Activated T-cell treated with anti-CD3 and anti-CD28 coated beads, Interleukin-2, amount 50 U/mL, for 72 hours (primary cell): ENCODE results near the gene TMBIM1. TPM values are rescaled to one million over a fixed set of nuclear protein-coding genes. Genes with fewer than 3 reads are reported as not detected.

ENCODE experiments used
- ATAC-seq, 2 donors: fragments of 150-1000 bp; cut with Tn5 transposase; replicated peaks in 1 of 2; 2 replicates each; pipeline ENCODE4 v1.10.0; 2021; ENCODE audit warnings: moderate library complexity in 2 of 2, mild to moderate bottlenecking in 1 of 2
- DNase-seq, 2 donors: peaks; one replicate each; pipeline ENCODE4 v3.0.0; 2021 to 2022; ENCODE audit warnings: mixed read lengths in 1 of 2
- H3K27ac Mint-ChIP-seq: one replicate; pipeline ENCODE4 v1.8.0; 2022; ENCODE audit warnings: mild to moderate bottlenecking, moderate library complexity, mixed read lengths
- H3K27me3 Mint-ChIP-seq: one replicate; pipeline ENCODE4 v1.8.0; 2022; ENCODE audit warnings: low read depth, mixed read lengths
- H3K36me3 Mint-ChIP-seq, 2 donors: one replicate each; pipeline ENCODE4 v1.8.0; 2022; ENCODE audit warnings: mixed read lengths in 2 of 2, mild to moderate bottlenecking in 1 of 2; ENCODE audit not compliant: insufficient read depth in 2 of 2
- H3K4me1 Mint-ChIP-seq: one replicate; pipeline ENCODE4 v1.8.0; 2022; ENCODE audit warnings: low read depth, mixed read lengths
- H3K4me3 Mint-ChIP-seq, 2 donors: one replicate each; pipeline ENCODE4 v1.8.0; 2022; ENCODE audit warnings: mild to moderate bottlenecking in 2 of 2, mixed read lengths in 2 of 2, moderate library complexity in 2 of 2
- H3K9me3 Mint-ChIP-seq, 2 donors: one replicate each; pipeline ENCODE4 v1.8.0; 2022; ENCODE audit warnings: mixed read lengths in 2 of 2
- total RNA-seq, 2 donors: library from RNA; stranded (reverse); gene quantifications; one replicate each; pipeline ENCODE4 v1.2.3, GENCODE V29; 2022

Gene TMBIM1, protein sequence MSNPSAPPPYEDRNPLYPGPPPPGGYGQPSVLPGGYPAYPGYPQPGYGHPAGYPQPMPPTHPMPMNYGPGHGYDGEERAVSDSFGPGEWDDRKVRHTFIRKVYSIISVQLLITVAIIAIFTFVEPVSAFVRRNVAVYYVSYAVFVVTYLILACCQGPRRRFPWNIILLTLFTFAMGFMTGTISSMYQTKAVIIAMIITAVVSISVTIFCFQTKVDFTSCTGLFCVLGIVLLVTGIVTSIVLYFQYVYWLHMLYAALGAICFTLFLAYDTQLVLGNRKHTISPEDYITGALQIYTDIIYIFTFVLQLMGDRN
- 10 to 100 TPM; 64.5 to 75.1 TPM for total RNA-seq

DNA sequence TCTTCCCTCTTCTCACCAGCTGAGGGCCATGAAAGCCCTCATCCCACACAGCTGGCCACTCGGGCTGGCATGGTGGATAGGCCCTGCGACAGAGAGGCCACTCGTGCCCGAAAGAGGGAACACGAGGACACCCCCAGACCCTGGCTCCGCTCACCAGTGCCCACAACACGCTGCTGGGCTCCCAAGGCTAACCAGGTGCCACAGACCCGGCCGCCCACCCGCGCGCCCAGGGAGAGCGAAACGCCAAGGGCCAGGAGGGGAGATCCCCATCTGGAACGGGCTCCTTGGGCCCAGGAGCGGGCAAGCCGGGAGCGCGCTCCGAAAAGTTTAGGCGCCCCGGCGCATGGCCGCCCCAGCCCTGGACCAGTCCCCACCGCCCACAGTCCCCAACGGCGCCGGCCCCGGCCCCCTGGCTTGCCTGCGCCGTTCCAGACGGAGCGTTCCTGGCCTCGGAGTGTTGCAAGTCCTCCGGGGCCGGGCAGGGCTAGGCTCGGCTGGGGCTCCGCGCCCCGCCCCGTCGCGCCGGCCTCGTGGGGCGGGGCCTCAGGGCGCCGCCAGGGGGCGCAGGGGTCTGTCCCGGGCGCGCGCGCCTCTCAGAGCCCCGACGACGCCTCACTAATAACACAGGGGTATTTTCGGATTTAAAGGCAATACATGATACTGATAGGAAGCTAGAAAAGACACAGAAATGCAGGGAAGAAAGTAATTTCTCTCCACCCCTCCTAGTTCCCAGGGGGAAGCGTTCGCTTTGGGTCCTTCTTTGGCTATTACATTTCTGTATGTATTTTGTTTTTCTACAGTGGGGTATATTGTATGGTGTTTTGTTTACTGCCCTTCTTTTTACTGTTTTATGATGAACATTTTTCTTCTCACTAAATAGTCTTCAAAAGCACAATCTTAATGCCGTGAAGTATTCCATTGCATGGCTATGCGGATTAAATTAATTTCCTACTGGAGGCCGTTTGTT, at the start of gene TMBIM1:
Gene TMBIM1 (minus strand): TSS at position 456 of the 967 bp plus-strand sequence. CDS start 10,362 bp downstream, outside the sequence.
- Mint-ChIP-seq H3K27me3 (no peaks in the 10 kb centered on the region), H3K27ac (peak within 1 kb of the TSS; percentile 94), H3K4me3 (peak within 1 kb of the TSS; percentile 78 to 87), H3K4me1 (peaks cover 61% of the 10 kb centered on the region), H3K36me3 (peaks cover 0 to 4% of the 10 kb centered on the region in 2 donors), H3K9me3 (no peaks in the 10 kb centered on the region)
- ATAC-seq: peak; percentile 92 to 94
- peak; percentile 82 to 89 for DNase-seq

DNA sequence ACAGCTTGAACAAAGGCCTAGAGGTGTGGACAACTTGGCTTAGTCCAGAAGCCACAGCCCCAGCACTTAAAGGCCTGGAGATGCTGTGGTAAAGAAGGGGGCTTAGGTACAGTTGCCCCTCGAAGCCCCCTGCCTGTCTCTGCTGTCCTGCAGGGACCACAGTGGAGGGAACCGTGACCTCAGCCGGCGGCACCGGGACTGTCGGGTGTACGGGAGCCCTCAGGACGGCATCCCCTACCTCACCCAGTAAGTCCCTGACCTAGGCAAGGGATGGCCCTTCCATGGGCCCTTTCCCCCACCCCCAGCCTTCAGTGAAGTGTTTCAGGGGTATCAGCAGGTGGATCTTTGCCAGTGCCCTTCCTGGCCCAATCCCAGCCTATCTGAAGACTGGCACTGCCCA, 49.1 kb upstream of the TMBIM1 start:
- Mint-ChIP-seq H3K4me1 (no peaks in the 10 kb centered on the region), H3K27ac (no peak overlapping the region), H3K9me3 (no peaks in the 10 kb centered on the region), H3K36me3 (no peaks in the 10 kb centered on the region), H3K4me3 (no peak overlapping the region), H3K27me3 (no peaks in the 10 kb centered on the region)
- ATAC-seq (no peak), DNase-seq (no peak)

DNA sequence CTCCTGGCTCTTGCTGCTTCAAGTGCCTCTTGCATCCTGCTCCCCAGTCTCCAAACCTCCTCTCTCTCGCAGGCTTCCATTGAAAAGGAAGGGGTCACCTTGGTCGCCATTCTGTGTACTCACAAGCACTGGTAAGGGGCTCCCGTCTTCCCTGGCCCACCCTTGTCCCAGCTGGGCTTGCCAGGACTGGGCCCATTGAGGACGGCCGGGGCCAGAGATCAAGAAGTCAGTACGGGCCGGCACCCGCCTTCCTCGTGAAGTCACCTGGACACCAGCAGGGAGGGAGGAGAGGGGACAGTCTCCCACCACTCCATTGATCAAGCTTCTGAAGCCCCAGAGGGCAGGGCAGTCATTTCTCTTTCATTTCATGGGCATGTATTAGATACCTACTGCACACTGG, 48.4 kb upstream of the TMBIM1 start:
- ATAC-seq (no peak), DNase-seq (no peak)
- Mint-ChIP-seq H3K27ac (no peak overlapping the region), H3K4me3 (no peak overlapping the region), H3K27me3 (no peaks in the 10 kb centered on the region), H3K9me3 (no peaks in the 10 kb centered on the region), H3K36me3 (no peaks in the 10 kb centered on the region), H3K4me1 (no peaks in the 10 kb centered on the region)

DNA sequence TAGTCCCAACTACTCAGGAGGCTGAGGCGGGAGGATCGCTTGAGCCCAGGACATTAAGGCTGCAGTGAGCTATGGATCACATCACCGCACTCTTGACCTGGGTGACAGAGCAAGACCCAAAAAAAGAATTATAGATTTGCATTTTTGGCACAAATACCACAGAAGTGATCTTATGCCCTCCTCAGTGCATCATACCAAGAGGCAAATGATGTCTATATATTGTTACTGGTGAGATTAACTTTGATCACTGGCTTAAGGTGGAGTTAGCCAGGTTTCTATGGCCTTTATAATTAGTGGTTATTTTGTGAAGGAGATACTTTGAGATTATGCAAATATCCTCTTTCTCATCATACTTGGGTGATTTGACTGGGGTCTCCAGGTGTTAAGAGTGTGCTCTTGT, 42.2 kb upstream of the TMBIM1 start:
- no peak for ATAC-seq
- Mint-ChIP-seq H3K9me3 (no peaks in the 10 kb centered on the region), H3K36me3 (no peaks in the 10 kb centered on the region), H3K4me3 (no peak overlapping the region), H3K4me1 (peaks cover 22% of the 10 kb centered on the region), H3K27me3 (no peaks in the 10 kb centered on the region), H3K27ac (no peak overlapping the region)
- DNase-seq: no peak

DNA sequence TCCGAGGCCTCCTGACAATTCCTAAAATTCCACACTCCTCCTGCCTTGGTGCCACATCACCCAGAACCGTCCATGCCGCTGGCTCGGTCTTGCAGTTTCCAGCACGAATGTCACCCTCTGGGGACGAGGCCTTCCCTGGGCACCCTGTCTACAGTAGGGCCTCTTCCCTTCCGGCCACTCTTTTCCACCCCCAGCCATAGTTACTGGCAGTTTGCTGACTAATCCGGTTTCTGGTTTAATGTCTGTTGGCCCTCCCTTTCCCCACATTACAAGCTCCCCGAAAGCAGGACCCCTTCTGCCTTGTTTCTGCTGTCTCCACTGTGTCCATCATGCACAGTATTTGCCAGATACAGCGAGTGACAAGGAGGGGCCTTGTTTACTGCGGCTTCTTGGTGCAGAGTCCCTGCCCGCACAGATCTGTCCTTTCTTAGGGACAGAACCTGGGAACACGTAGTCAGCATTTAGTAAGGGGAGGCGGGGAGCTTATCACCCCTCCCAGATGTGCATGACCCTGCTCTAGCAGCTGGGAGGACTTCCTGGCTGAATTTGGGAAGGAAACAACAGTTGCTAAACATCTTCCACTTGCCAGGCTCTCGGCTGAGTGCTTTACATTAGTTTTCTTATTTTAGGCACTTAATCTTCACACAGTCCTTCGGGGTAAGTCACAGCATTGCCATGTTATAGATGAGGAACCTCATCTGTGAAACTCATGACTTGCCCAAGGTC, 40.8 kb upstream of the TMBIM1 start:
- H3K4me1 Mint-ChIP-seq: peaks cover 22% of the 10 kb centered on the region
- ATAC-seq (peak; percentile 37 to 56), DNase-seq (no peak)
- H3K9me3 Mint-ChIP-seq: no peaks in the 10 kb centered on the region
- H3K4me3 Mint-ChIP-seq: peak overlapping the region; percentile 11 to 44
- no peaks in the 10 kb centered on the region for H3K36me3 Mint-ChIP-seq
- no peaks in the 10 kb centered on the region for H3K27me3 Mint-ChIP-seq
- no peak overlapping the region for H3K27ac Mint-ChIP-seq

DNA sequence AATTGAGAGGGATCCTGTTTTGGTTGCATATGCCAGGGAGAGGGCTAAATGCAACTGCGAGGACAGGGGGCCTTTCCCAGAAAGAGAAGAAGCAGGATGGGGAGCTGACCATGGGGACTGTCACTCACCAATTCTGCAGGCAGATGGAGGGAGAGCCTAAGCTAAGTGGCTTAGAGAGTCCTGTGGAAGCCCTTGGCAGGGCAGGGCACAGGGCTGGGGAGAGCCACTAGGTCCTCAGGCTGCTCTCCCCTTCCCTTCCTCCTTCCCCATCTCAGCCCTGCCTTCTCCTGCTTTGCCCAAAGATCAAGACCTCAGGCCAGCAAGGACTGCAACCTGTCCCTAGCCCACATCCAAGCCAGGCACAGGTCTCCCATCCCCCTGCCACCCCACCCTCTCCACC, 40.0 kb upstream of the TMBIM1 start:
- peaks cover 28% of the 10 kb centered on the region for H3K4me1 Mint-ChIP-seq

DNA sequence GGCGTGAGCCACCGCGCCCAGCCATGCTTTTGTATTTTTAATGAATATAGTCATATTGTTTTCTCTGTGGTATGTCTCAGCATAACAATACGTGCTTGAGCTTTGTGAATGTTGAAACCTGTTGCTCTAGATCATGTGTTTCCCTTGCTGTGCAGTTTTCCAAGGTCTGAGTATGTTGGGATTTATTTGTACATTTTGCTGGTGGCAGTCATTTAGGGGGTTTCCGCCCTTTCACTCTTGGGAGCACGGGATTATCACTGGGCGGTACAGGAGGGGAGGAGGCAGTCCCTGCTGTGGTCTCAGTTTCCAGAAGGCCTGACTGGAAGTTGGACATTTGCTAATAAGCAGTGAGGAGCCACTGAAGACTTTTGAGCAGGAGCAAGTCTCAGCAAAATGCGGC, 39.4 kb upstream of the TMBIM1 start:
- no peaks in the 10 kb centered on the region for H3K27me3 Mint-ChIP-seq

More for the DNA sequence above, 40.0 kb upstream of the TMBIM1 start:
- Mint-ChIP-seq H3K27ac (peak overlapping the region; percentile 26), H3K36me3 (no peaks in the 10 kb centered on the region), H3K4me3 (no peak overlapping the region), H3K9me3 (no peaks in the 10 kb centered on the region), H3K27me3 (no peaks in the 10 kb centered on the region)
- ATAC-seq (no peak), DNase-seq (no peak)

DNA sequence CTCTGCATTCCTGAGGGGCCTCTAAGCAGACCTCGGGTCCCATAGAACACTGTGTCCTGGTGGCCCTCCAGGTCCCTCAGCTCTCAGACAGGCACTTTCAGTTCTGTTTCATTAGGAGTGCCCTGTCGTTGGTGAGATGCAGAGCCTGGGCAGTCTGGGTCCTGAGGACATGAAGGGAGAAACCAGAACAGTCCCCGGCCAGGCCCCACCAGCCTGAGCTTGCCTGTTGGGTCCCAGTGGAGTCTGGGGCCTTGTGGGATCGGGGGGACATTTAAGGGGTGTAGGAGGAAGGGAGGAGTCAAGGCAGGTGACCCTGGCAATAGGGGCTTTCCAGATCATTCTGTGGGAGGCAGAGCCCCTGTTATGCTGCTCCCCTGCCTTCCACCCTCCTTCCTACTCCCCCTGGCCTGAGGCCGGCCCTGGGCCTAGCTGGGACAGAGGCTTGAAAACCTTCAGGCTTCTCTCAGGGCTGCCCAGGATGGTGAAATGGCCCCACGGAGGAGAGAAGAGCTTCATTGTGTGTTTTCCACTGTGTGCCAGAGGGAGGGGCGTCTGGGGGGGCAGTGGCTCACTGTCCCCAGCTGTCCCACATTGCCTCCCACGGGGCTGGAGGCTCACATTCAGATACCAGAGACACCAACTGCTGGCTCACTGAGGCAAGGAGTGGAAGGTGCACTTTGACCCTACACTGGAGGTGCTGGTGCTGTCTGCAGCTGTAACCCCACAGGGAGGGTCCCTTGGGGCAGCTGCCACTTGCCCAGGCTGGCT, 37.7 kb upstream of the TMBIM1 start:
- H3K4me1 Mint-ChIP-seq: peaks cover 38% of the 10 kb centered on the region
- H3K27me3 Mint-ChIP-seq: peaks cover 8% of the 10 kb centered on the region
- H3K4me3 Mint-ChIP-seq: no peak overlapping the region
- no peaks in the 10 kb centered on the region for H3K36me3 Mint-ChIP-seq
- H3K9me3 Mint-ChIP-seq: no peaks in the 10 kb centered on the region
- H3K27ac Mint-ChIP-seq: no peak overlapping the region
- no peak for ATAC-seq
- DNase-seq: no peak

More for the DNA sequence above, 39.4 kb upstream of the TMBIM1 start:
- H3K9me3 Mint-ChIP-seq: no peaks in the 10 kb centered on the region
- peaks cover 28% of the 10 kb centered on the region for H3K4me1 Mint-ChIP-seq
- H3K36me3 Mint-ChIP-seq: no peaks in the 10 kb centered on the region
- H3K27ac Mint-ChIP-seq: no peak overlapping the region
- H3K4me3 Mint-ChIP-seq: no peak overlapping the region
- ATAC-seq (no peak), DNase-seq (no peak)

DNA sequence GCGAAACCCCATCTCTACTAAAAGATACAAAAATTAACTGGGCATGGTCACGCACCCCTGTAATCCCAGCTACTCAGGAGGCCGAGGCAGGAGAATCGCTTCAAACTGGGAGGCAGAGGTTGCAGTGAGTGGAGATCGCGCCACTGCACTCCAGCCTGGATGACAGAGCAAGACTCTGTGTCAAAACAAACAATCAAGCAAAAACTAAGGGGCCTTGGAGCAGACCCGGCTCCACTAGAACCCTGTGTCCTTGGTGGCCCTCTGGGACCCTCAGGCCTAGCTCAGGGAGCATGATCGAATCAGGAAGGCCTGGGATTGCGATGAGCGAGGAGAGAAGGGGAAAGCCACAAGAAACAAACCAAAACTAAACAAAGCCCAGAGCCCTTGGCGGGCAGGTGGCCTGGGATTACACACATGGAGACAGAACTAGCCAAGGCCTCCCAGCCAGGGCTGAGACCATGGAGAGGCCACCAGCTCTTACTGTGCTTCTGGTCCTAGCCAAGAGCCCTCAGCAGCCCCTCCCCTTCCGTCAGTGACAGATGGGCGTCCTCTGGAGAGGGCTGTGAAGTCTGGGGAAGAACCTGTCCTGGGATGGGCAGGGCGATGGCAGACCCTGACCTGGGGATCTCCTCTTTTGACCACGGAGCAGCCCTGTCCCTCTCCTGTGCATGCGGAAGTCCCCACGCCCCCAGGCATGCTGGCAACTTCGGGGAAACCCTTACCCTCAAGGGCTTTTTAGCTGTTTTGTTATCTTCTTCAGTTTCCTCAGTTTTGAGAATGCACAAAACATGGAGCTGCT, 36.9 kb upstream of the TMBIM1 start:
- H3K4me3 Mint-ChIP-seq: no peak overlapping the region
- ATAC-seq: peak in 1 of 2 donors; percentile 32
- H3K9me3 Mint-ChIP-seq: no peaks in the 10 kb centered on the region
- H3K36me3 Mint-ChIP-seq: no peaks in the 10 kb centered on the region
- H3K27ac Mint-ChIP-seq: peak overlapping the region; percentile 59
- peaks cover 8% of the 10 kb centered on the region for H3K27me3 Mint-ChIP-seq
- peaks cover 36% of the 10 kb centered on the region for H3K4me1 Mint-ChIP-seq
- DNase-seq: no peak

DNA sequence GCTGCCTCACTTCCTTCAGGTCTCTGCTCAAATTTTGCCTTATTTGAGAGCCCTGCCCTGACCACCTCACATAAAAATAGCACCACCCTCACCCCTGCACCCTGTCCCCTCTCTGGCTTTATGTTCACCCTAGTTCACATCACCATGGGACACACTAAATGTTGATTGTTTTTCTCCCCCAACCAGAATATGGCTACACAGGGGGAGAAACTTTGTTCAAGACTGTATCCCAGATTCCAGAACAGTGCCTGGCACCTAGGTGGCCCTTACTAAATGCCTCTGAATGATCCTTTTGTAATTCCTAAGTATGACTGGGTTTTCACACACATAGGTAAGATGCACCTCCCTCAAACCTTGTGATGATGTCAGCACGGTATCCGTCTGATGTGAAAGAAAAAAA, 36.0 kb upstream of the TMBIM1 start:
- Mint-ChIP-seq H3K9me3 (no peaks in the 10 kb centered on the region), H3K36me3 (no peaks in the 10 kb centered on the region), H3K27me3 (peaks cover 8% of the 10 kb centered on the region), H3K27ac (no peak overlapping the region), H3K4me1 (peaks cover 39% of the 10 kb centered on the region), H3K4me3 (no peak overlapping the region)
- no peak for ATAC-seq
- DNase-seq: no peak

DNA sequence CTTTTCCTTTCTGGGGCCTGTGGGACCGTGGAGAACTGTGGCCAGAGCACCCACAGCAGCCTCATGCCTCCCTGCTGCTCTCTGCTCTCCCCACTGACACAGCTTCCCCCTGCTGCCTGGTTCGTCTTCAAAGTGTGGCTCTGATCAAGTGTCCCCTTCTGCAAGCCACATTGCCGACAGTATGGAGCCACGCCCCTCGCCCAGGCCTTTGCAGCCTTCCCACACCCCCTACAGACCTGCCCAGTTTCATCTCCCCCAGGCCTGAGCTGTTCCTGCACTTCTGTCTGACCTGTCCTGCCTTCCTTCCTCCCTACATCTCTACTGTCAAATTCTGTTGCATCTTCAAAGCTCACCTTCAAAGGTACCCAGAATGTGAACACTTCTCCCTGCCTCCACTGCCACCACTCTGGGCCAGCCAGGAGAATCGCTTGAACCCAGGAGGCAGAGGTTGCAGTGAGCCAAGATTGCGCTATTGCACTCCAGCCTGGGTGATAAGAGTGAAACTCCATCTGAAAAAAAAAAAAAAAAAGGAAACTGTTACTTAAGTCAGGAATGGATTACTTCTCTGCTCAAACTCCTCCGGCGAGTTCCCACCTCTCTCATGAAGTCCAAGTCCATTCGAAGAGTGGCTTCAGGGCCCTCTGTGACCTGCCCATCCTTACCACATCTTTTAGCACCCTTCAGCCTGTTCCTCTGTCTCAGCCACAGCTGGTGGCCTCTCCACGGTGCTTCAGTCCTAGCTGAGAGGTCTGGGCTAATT, 35.3 kb upstream of the TMBIM1 start:
- Mint-ChIP-seq H3K27me3 (peaks cover 8% of the 10 kb centered on the region), H3K4me1 (peaks cover 35% of the 10 kb centered on the region), H3K4me3 (no peak overlapping the region), H3K36me3 (no peaks in the 10 kb centered on the region), H3K27ac (no peak overlapping the region), H3K9me3 (no peaks in the 10 kb centered on the region)
- no peak for DNase-seq
- no peak for ATAC-seq
